C4-2B (cell line): ENCODE measurements around the gene ZFR.

ENCODE experiments used
- CTCF ChIP-seq: fragments of 450-650 bp; conservative IDR thresholded peaks from 2 replicates; pipeline ENCODE4 v1.5.1; 2017; ENCODE audit warnings: mild to moderate bottlenecking
- ZFX ChIP-seq: fragments of 450-650 bp; IDR thresholded peaks from 2 replicates; pipeline ENCODE4 v1.6.1; 2017

DNA sequence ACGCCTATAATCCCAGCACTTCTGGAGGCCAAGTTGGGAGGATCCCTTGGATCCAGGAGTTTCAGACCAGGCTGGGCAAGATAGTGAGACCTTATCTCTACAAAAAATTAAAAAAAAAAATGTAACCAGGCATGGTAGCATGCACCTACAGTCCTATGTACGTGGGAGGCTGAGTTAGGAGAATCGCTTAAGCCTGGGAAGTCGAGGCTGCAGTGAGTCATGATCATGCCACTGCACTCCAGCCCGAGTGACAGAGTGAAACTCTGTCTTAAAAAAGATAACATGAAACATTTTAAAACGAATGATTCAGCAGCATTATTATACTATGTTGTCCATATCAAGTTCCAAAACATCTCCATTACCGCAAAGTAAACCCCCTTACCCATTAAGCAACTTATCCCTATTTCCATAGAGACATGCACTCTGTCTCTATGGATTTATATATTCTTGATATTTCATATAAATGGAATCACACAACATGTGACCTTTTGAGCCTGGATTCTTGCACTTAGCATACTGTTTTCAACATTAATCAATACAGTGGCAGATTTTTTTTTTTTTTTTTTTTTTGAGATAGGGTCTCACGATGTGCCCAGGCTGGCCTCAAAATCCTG lies 74.9 kb downstream of the ZFR start:
- no peak for TF ChIP-seq CTCF
- TF ChIP-seq ZFX = no peak
